GM12865 (cell line): Measurements from ENCODE around the gene HAPSTR1.

Experiments used
- DNase-seq: peaks from one replicate; pipeline ENCODE4 v3.0.0; 2010; ENCODE audit warnings: low read depth
- H3K4me3 ChIP-seq: 2 replicates; pipeline ENCODE4 v1.5.1; 2011; ENCODE audit warnings: mild to moderate bottlenecking, low read depth, low read length, control low read depth
- CTCF ChIP-seq: IDR thresholded peaks from 2 replicates; pipeline ENCODE4 v1.5.1; 2011; ENCODE audit warnings: low read length, control low read depth, low read depth, inconsistent platforms; ENCODE audit not compliant: insufficient read depth; ENCODE audit errors: missing control alignments

HAPSTR1 gene

GRCh38 chr16:9103546-9103945 lies 12.1 kb downstream of the HAPSTR1 start:
- TF ChIP-seq CTCF = no peak
- no peak for DNase-seq
- no peak overlapping the region for H3K4me3 ChIP-seq

DNA sequence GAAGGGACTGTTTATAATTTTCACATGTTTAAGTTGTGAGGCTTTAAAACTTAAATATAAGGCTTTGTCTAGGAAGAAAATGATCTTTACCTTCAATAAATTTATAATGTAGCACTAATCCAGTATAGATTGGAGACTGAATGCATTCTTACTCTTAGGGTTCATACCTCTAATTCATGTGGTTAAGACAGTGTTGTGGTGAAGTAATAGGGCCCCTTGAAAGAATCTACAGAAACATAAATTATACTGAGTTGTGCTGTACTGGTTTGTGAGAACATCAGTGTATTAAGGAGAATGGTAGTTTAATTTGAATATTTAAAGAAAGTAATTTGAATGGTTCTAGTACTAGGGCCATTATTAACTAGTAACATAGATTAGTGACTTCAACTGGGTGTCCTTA lies 13.7 kb downstream of the HAPSTR1 start:
- DNase-seq = no peak
- TF ChIP-seq CTCF = no peak
- H3K4me3 ChIP-seq = no peak overlapping the region

DNA sequence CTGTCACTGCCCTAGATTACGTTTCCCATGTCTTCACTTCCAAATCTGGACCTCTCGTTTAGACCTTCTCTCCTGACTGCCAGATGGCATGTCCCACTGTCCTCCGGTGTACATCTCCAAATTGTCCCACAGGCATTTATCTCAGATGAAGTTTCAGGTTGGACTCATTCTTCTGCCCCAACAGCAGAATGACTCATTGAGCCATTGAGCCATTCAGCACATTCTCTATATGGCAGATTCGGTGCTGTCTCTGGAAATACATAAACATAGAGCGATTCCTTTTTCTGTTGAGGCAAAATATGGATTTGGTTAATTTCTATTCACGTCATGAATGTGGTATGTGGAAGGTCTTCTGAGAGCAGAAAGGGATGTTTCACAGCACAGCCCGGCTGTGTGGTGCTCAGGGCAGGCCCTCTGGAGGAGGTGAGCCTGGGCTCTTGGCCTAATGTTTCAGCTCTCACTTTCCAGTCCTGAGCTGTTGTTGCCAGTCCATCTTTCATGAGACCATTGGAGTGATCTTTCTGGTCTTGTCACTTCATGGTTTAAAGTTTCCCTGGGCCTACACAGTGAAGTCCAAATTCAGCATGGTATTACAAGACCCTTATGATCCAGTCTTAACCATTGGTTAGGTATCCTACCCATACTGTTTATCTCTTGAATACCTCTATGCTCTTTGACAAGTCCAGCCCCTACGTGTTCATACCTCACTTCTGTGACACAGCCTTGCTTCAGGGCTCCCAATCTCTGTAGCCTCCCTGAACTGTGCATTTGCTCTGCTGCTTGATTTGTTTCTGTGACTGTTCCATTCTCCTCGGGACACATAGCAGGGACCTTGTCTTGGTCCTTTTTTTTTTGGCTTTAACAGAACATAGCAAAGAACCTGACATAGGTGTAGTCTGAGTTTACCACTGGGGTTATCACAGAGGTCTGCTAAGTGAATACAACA lies 15.9 kb downstream of the HAPSTR1 start:
- no peak for TF ChIP-seq CTCF
- no peak for DNase-seq

GRCh38 chr16:9109255-9109654 lies 17.8 kb downstream of the HAPSTR1 start:
- TF ChIP-seq CTCF = no peak
- DNase-seq = no peak
- H3K4me3 ChIP-seq = no peak overlapping the region

More for the DNA sequence above, 15.9 kb downstream of the HAPSTR1 start:
- H3K4me3 ChIP-seq = no peak overlapping the region

DNA sequence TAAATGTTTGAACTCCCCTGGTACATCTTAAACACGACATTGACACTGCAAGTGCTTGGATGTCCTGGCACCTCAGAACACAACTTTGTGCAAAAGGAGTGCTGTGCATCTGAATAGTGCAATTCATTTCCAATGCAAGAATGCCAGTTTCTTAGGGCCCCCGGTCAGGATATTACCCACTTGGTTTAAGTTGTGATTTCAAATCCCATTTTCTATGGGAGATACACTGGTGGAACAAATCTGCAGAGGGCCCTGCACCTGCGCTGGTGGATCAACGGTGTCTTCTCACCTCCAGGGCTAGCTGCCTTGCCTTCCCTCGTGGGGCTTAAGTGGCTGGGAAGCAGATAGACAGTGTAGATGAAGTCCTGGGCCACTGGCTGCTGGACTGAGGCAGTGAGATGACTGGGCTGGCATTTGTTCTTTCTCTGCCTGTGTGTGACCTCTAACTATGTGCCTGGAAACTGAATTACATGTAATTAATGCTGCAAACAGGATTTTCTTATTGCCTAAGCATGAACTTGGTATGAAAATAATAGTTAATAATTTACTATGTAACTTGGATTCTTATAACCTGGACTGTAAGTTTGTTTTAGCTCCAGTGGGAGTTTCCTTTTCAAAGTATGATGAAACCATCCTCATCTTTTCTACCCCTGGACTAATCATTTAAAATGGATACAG lies 20.9 kb downstream of the HAPSTR1 start:
- no peak for DNase-seq
- no peak overlapping the region for H3K4me3 ChIP-seq
- TF ChIP-seq CTCF = no peak

- no peak overlapping the region for H3K4me3 ChIP-seq
- TF ChIP-seq CTCF = no peak
- DNase-seq = no peak
Observed at GRCh38 chr16:9112844-9113186, 21.4 kb downstream of the HAPSTR1 start.
